GM12801 (cell line): Measurements from ENCODE around the gene LTBR.

Experiments used
- CTCF ChIP-seq: IDR thresholded peaks from one replicate; pipeline ENCODE4 v1.5.1; 2011; ENCODE audit warnings: control low read depth; ENCODE audit not compliant: insufficient read length; ENCODE audit errors: extremely low read depth

The LTBR gene

GRCh38 chr12:6362403-6362802, 21.6 kb upstream of the LTBR start:
- TF ChIP-seq CTCF, result no peak

DNA sequence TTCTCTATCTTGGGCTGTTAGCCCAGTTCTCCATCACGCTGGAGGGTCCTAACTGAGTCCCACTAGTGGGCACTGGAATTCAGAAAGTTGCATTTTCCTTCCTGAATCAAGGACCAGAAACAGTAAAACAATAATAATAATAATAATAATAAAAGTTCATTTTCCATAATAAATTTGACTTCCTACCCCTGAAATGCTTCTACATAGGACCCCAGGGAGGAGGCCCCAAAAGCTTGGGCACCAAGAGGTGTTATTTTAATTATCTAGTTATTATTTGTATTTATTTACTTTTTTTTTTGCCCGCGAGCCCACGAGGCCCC, 21.0 kb upstream of the LTBR start:
- TF ChIP-seq CTCF, result no peak

DNA sequence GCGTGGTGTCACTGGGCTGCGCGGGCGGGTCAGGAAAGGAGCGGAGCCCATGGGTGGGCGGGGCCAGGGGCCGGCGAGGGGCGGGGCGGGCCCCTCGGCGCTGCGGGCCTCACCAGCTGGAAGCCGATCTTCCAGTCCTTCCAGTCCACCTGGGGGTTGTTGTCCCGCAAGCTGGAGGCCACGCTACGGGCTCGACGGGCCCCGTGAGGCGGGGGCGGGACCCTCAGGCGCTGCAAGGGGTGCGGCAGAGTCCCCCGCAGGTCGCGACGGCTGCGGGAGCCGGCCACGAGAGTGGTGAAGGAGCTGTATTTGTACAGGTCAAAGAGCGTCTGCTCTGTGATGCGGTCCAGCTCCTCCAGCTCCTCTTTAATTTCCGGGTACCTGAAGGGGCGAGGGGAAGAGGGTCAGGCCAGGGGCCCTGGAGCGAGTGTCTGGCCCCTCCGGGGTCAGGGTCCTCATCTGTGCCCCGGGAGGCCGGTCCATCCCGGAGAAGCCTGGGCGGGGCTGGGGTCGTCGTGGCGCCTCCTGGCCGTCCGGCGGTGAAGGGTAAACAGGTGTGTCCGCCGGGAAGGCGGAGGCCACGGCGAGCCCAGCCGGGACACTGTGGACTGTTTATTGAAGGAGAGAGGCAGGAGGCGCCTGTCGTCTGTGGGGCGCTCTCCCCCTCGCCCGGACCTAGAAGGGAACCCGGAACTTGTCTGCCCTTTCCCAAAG, 20.5 kb upstream of the LTBR start:
- no peak for TF ChIP-seq CTCF

- TF ChIP-seq CTCF, result no peak
These were observed 20.0 kb upstream of the LTBR start for GRCh38 chr12:6364044-6364374.

GRCh38 chr12:6367065-6367968, 16.6 kb upstream of the LTBR start:
- no peak for TF ChIP-seq CTCF

- no peak for TF ChIP-seq CTCF
These were observed 15.7 kb upstream of the LTBR start for GRCh38 chr12:6367969-6368892.
